ENCODE measurements around the gene JAK1.

DNA sequence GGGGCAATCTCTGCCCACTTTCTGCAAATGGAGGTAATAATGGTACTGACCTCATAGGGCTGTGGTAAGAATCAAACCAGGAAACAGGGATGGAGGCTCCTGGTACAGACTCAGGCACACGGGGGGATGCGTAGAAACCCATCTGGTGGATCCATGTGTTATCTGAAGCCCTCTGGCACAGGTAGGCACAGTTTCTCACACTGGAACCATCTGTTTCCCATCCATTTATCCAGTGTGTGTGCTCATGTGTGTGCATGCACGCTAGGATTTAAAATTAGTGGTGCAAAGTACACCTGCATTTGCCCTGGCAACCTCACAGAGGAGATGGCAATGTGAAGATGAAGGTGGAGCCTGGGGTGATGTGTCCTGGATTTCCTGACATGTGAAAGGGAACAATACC is 118.2 kb downstream of the JAK1 start:
- TF ChIP-seq POU5F1 (IDR thresholded peaks at IDR 0.05; ENCODE audit: low read depth, low read length) (no peak), POLR2AphosphoS5 (IDR thresholded peaks at IDR 0.05; ENCODE audit: low read depth, low read length) (no peak), TBP (IDR thresholded peaks at IDR 0.05; ENCODE audit: low read depth, low read length) (no peak), TAF7 (optimal IDR thresholded peaks at IDR 0.05; ENCODE audit: borderline replicate concordance, low read depth, low read length) (no peak), CREB1 (IDR thresholded peaks at IDR 0.05) (no peak)
- TF ChIP-seq, protein P1, sequence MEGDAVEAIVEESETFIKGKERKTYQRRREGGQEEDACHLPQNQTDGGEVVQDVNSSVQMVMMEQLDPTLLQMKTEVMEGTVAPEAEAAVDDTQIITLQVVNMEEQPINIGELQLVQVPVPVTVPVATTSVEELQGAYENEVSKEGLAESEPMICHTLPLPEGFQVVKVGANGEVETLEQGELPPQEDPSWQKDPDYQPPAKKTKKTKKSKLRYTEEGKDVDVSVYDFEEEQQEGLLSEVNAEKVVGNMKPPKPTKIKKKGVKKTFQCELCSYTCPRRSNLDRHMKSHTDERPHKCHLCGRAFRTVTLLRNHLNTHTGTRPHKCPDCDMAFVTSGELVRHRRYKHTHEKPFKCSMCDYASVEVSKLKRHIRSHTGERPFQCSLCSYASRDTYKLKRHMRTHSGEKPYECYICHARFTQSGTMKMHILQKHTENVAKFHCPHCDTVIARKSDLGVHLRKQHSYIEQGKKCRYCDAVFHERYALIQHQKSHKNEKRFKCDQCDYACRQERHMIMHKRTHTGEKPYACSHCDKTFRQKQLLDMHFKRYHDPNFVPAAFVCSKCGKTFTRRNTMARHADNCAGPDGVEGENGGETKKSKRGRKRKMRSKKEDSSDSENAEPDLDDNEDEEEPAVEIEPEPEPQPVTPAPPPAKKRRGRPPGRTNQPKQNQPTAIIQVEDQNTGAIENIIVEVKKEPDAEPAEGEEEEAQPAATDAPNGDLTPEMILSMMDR (IDR thresholded peaks at IDR 0.05; ENCODE audit: control extremely low read depth in 1 of 3, insufficient read depth in 1 of 3, low read depth in 1 of 3, low read length in 3 of 3), result no peak

Measured in H1 (cell line).